Ovary (tissue), 9 donors: ENCODE data around the gene ITPRID2. TPM values are rescaled to one million over a fixed set of nuclear protein-coding genes. Genes with fewer than 3 reads are reported as not detected.
A peak's percentile ranks its signal among the peaks of the same experiment; 100 is the strongest.

Experiments used
- DNase-seq, 5 donors: peaks; one replicate each; pipeline ENCODE4 v3.0.0-alpha.2; 2019 to 2020
- H3K27ac ChIP-seq, 2 donors: fragments of 200-600 bp; one replicate each; pipeline versions ENCODE4 v1.5.1 to v1.8.0; 2019 to 2022
- H3K27me3 ChIP-seq: fragments of 200-600 bp; one replicate; pipeline ENCODE4 v1.8.0; 2022
- H3K36me3 ChIP-seq: fragments of 200-600 bp; sonication (generic); one replicate; pipeline ENCODE4 v1.5.1; 2019
- H3K4me1 ChIP-seq: one replicate; pipeline ENCODE4 v1.8.1; 2013; ENCODE audit warnings: mild to moderate bottlenecking, moderate library complexity; ENCODE audit not compliant: insufficient read depth
- H3K4me3 ChIP-seq: fragments of 200-600 bp; sonication (generic); one replicate; pipeline ENCODE4 v1.5.1; 2017
- H3K9me3 ChIP-seq, 2 donors: fragments of 200-600 bp in 1 of 2; sonication (generic) in 1 of 2; one replicate each; pipeline versions ENCODE4 v1.5.1 to v1.8.1; 2013 to 2019; ENCODE audit warnings: mild to moderate bottlenecking in 1 of 2, moderate library complexity in 1 of 2
- CTCF ChIP-seq, 3 donors: fragments of 450-650 bp in 2 of 3; fragments of 200-600 bp in 1 of 3; IDR thresholded peaks; one replicate each; pipeline versions ENCODE4 v1.5.1 to v1.8.0; 2016 to 2022; ENCODE audit warnings: antibody characterized with exemption in 3 of 3, mild to moderate bottlenecking in 1 of 3
- EP300 ChIP-seq: sonication (generic); formaldehyde crosslinking; IDR thresholded peaks from one replicate; pipeline ENCODE4 v1.6.1; 2017; ENCODE audit warnings: antibody characterized with exemption
- POLR2A ChIP-seq: fragments of 450-650 bp; IDR thresholded peaks from one replicate; pipeline ENCODE4 v1.6.1; 2017; ENCODE audit warnings: antibody characterized with exemption, mild to moderate bottlenecking, moderate library complexity
- WGBS, 3 donors: extraction: QIAGEN DNeasy Blood & Tissue Kit in 1 of 3; methylation state at CpG; one replicate each; pipeline versions ENCODE4 v1.1.5 to v1.1.7; 2013 to 2017; 5-methylcytosine and 5-hydroxymethylcytosine counted together
- intact Hi-C, 4 donors: fragments of 100-400 bp; cut with DNase I; formaldehyde crosslinking; loops; one replicate each; pipeline versions ENCODE4 v1.11.0 to v1.15.1; 2022 to 2023
- polyA plus RNA-seq, 2 donors: library from polyadenylated mRNA; stranded (reverse); fragments of 200-250 nt in 1 of 2; fragments of 350-450 nt in 1 of 2; fragmentation: Illumina TruSeq in 1 of 2; extraction: RNeasy Lipid Tissue Mini Kit (QIAGEN cat#74804) in 1 of 2; gene quantifications; one replicate each; pipeline ENCODE4 v1.2.3, GENCODE V29; 2013 to 2014
- total RNA-seq, 7 donors: library from RNA; depleted of rRNA in 2 of 7; stranded (reverse); fragments of >200 nt in 2 of 7; fragmentation: NEBNext Ultra II Directional in 3 of 7; extraction: Animal tissue kit (Norgen Biotek cat#: 25700) in 3 of 7; gene quantifications; one replicate each; pipeline versions ENCODE4 v1.1.0 to v1.2.4, GENCODE V29; 2016 to 2023
- donor health status: DM: no; HTN: no; CAD: no; lungs with moderate emphysema.
- donor health status: DM: no; HTN: no; CAD: no.
- donor health status: Bipolar disorder and iron deficiency.
- donor health status: DM: yes; HTN: yes; CAD: no.
- donor health status: DM: no; HTN: no; CAD: no.
- donor health status: DM: yes; HTN: yes; CAD: no.

The ITPRID2 gene
- total and polyA plus RNA-seq, 9 donors: 25.2 to 66.2 (median 48.6) TPM

GRCh38 chr2:181892799-181893435, 1.4 kb downstream of the ITPRID2 start:
- no peak for DNase-seq
- Histone ChIP-seq H3K27ac (peak overlapping the region; percentile 70 to 75), H3K4me1 (peaks cover 1% of the 10 kb centered on the region), H3K4me3 (peak overlapping the region; percentile 74), H3K9me3 (no peaks in the 10 kb centered on the region), H3K27me3 (no peaks in the 10 kb centered on the region), H3K36me3 (no peaks in the 10 kb centered on the region)
- WGBS, 3 donors: 1 to 3% (median 1%) methylated on average over 10 of the region's 10 CpGs
- intact Hi-C loops: no loop called here
- no peak for TF ChIP-seq CTCF (IDR thresholded peaks at IDR 0.05)
- no peak for TF ChIP-seq EP300
- no peak for TF ChIP-seq POLR2A

- Histone ChIP-seq H3K27me3 (no peaks in the 10 kb centered on the region), H3K36me3 (no peaks in the 10 kb centered on the region), H3K27ac (no peak overlapping the region), H3K4me3 (peak overlapping the region; percentile 15), H3K9me3 (no peaks in the 10 kb centered on the region), H3K4me1 (peaks cover 1% of the 10 kb centered on the region)
- intact Hi-C loops: no loop called here
- 53 to 65% (median 65%) methylated on average over 3 of the region's 3 CpGs for WGBS, 3 donors
- DNase-seq: no peak
- TF ChIP-seq CTCF (IDR thresholded peaks at IDR 0.05): no peak
- TF ChIP-seq POLR2A: no peak
- no peak for TF ChIP-seq EP300
Measured at GRCh38 chr2:181894381-181894780, 2.9 kb downstream of the ITPRID2 start.

GRCh38 chr2:181895818-181896217, 4.3 kb downstream of the ITPRID2 start:
- H3K27me3 ChIP-seq: no peaks in the 10 kb centered on the region
- DNase-seq: no peak
- no peaks in the 10 kb centered on the region for H3K36me3 ChIP-seq
- H3K4me1 ChIP-seq: peaks cover 1% of the 10 kb centered on the region
- TF ChIP-seq POLR2A (no peak), EP300 (no peak), CTCF (IDR thresholded peaks at IDR 0.05) (no peak)
- H3K9me3 ChIP-seq: no peaks in the 10 kb centered on the region
- H3K4me3 ChIP-seq: no peak overlapping the region
- WGBS, 3 donors: 75 to 82% (median 77%) methylated on average over 1 of the region's 1 CpG
- H3K27ac ChIP-seq: no peak overlapping the region
- intact Hi-C loops: no loop called here

GRCh38 chr2:181896286-181896685, 4.8 kb downstream of the ITPRID2 start:
- Histone ChIP-seq H3K36me3 (no peaks in the 10 kb centered on the region), H3K4me1 (peaks cover 1% of the 10 kb centered on the region), H3K27me3 (no peaks in the 10 kb centered on the region), H3K4me3 (no peak overlapping the region), H3K9me3 (no peaks in the 10 kb centered on the region), H3K27ac (no peak overlapping the region)
- intact Hi-C loops: no loop called here
- no peak for TF ChIP-seq POLR2A
- no peak for TF ChIP-seq CTCF (IDR thresholded peaks at IDR 0.05)
- no peak for TF ChIP-seq EP300
- DNase-seq: no peak
- 94 to 95% (median 95%) methylated on average over 1 of the region's 1 CpG for WGBS, 3 donors
